OCI-LY1 (cell line): Measurements from ENCODE around the gene CDKN2B.

Experiments used
- CTCF ChIP-seq: fragments of 200-600 bp; sonication (generic), shearing (Covaris generic); IDR thresholded peaks from 2 replicates; pipeline ENCODE4 v1.5.1; 2017; ENCODE audit warnings: mild to moderate bottlenecking, antibody characterized with exemption, low read length, moderate library complexity, mixed read lengths
- EZH2 ChIP-seq: fragments of 200-600 bp; sonication (generic), shearing (Covaris generic); IDR thresholded peaks from 2 replicates; pipeline ENCODE4 v1.8.0; 2017; ENCODE audit warnings: borderline replicate concordance, mixed run types, mild to moderate bottlenecking, antibody characterized with exemption, low read length, moderate library complexity, mixed read lengths

GRCh38 chr9:22046243-22046885 lies 37.3 kb upstream of the CDKN2B start:
- TF ChIP-seq CTCF: no peak
- TF ChIP-seq EZH2: no peak
